Liver (tissue), 9 donors: Measurements from ENCODE around the gene ADCY7. TPM values are rescaled to one million over a fixed set of nuclear protein-coding genes. Genes with fewer than 3 reads are reported as not detected.

Source experiments
- DNase-seq: peaks from one replicate; pipeline ENCODE4 v3.0.0-alpha.2; 2017; ENCODE audit warnings: low spot score
- H3K27ac ChIP-seq, 2 donors: one replicate each; pipeline ENCODE4 v1.7.0; 2013; ENCODE audit warnings: inconsistent platforms in 2 of 2, low read length in 2 of 2, control low read depth in 1 of 2, low read depth in 1 of 2, mild to moderate bottlenecking in 1 of 2
- H3K27me3 ChIP-seq, 4 donors: one replicate each; pipeline versions ENCODE4 v1.6.1 to v1.7.0; 2013; ENCODE audit warnings: low read length in 3 of 4, inconsistent platforms in 1 of 4, mild to moderate bottlenecking in 1 of 4, moderate library complexity in 1 of 4; ENCODE audit not compliant: control insufficient read depth in 4 of 4, insufficient read depth in 4 of 4
- H3K36me3 ChIP-seq, 4 donors: one replicate each; pipeline versions ENCODE4 v1.6.1 to v1.7.0; 2013; ENCODE audit warnings: low read length in 3 of 4, mild to moderate bottlenecking in 3 of 4, low read depth in 1 of 4, moderate library complexity in 1 of 4; ENCODE audit not compliant: control insufficient read depth in 4 of 4, insufficient read depth in 3 of 4
- H3K4me1 ChIP-seq, 4 donors: one replicate each; pipeline versions ENCODE4 v1.6.1 to v1.7.0; 2013; ENCODE audit warnings: low read length in 3 of 4, mild to moderate bottlenecking in 3 of 4, moderate library complexity in 1 of 4; ENCODE audit not compliant: control insufficient read depth in 4 of 4, insufficient read depth in 4 of 4
- H3K4me3 ChIP-seq, 3 donors: one replicate each; pipeline versions ENCODE4 v1.6.1 to v1.7.0; 2013; ENCODE audit warnings: low read length in 3 of 3, control low read depth in 1 of 3, low read depth in 1 of 3, mild to moderate bottlenecking in 1 of 3
- H3K9ac ChIP-seq, 2 donors: one replicate each; pipeline ENCODE4 v1.7.0; 2013; ENCODE audit warnings: low read length in 2 of 2, mild to moderate bottlenecking in 2 of 2, moderate library complexity in 2 of 2, control low read depth in 1 of 2, low read depth in 1 of 2
- H3K9me3 ChIP-seq, 4 donors: one replicate each; pipeline versions ENCODE4 v1.6.1 to v1.7.0; 2013; ENCODE audit warnings: low read length in 3 of 4; ENCODE audit not compliant: control insufficient read depth in 4 of 4
- EGR1 ChIP-seq, 2 donors: IDR thresholded peaks; 2 replicates each; pipeline ENCODE4 v1.6.1; 2016 to 2018; ENCODE audit warnings: antibody characterized with exemption in 2 of 2, low read depth in 2 of 2
- FOXA1 ChIP-seq: IDR thresholded peaks from 2 replicates; pipeline ENCODE4 v1.6.1; 2016; ENCODE audit warnings: antibody characterized with exemption
- FOXA2 ChIP-seq: IDR thresholded peaks from 2 replicates; pipeline ENCODE4 v1.6.1; 2016; ENCODE audit warnings: antibody characterized with exemption
- GABPA ChIP-seq, 2 donors: IDR thresholded peaks in 1 of 2; conservative IDR thresholded peaks in 1 of 2; 2 replicates each; pipeline ENCODE4 v1.6.1; 2016; ENCODE audit warnings: antibody characterized with exemption in 2 of 2, mild to moderate bottlenecking in 1 of 2, moderate library complexity in 1 of 2
- HNF4A ChIP-seq, 2 donors: conservative IDR thresholded peaks; 2 replicates each; pipeline ENCODE4 v1.6.1; 2016; ENCODE audit warnings: antibody characterized with exemption in 2 of 2, mild to moderate bottlenecking in 2 of 2
- HNF4G ChIP-seq: IDR thresholded peaks from 2 replicates; pipeline ENCODE4 v1.6.1; 2016; ENCODE audit warnings: antibody characterized with exemption
- JUND ChIP-seq, 2 donors: IDR thresholded peaks; 2 replicates each; pipeline ENCODE4 v1.6.1; 2016; ENCODE audit warnings: antibody characterized with exemption in 2 of 2
- NR2F2 ChIP-seq: IDR thresholded peaks from 2 replicates; pipeline ENCODE4 v1.6.1; 2016; ENCODE audit warnings: antibody characterized with exemption
- RAD21 ChIP-seq, 2 donors: IDR thresholded peaks; 2 replicates each; pipeline ENCODE4 v1.6.1; 2016; ENCODE audit warnings: antibody characterized with exemption in 2 of 2, mild to moderate bottlenecking in 2 of 2
- RXRA ChIP-seq, 2 donors: IDR thresholded peaks; 2 replicates each; pipeline ENCODE4 v1.6.1; 2017 to 2018; ENCODE audit warnings: antibody characterized with exemption in 2 of 2, mild to moderate bottlenecking in 1 of 2
- SP1 ChIP-seq: IDR thresholded peaks from 2 replicates; pipeline ENCODE4 v1.6.1; 2018; ENCODE audit warnings: antibody characterized with exemption, mild to moderate bottlenecking
- TAF1 ChIP-seq: conservative IDR thresholded peaks from 2 replicates; pipeline ENCODE4 v1.6.1; 2016; ENCODE audit warnings: antibody characterized with exemption, mild to moderate bottlenecking
- YY1 ChIP-seq: IDR thresholded peaks from 2 replicates; pipeline ENCODE4 v1.6.1; 2016; ENCODE audit warnings: antibody characterized with exemption, mild to moderate bottlenecking
- WGBS: extraction: QIAGEN DNeasy Blood & Tissue Kit; methylation state at CpG from one replicate; pipeline ENCODE4 v1.1.7; 2013; 5-methylcytosine and 5-hydroxymethylcytosine counted together
- polyA plus RNA-seq, 2 donors: library from polyadenylated mRNA; stranded (reverse) in 1 of 2; unstranded in 1 of 2; fragments of 200-250 nt in 1 of 2; fragments of >200 nt in 1 of 2; fragmentation: Nextera tagmentation in 1 of 2; extraction: Ambion mirVana in 1 of 2; gene quantifications; one replicate each; pipeline versions ENCODE4 v1.2.1 to v1.2.3, GENCODE V29; 2013 to 2015
- total RNA-seq, 2 donors: library from RNA; depleted of rRNA; stranded (reverse); fragments of >200 nt; gene quantifications; one replicate each; pipeline ENCODE4 v1.2.3, GENCODE V29; 2014
- TF ChIP-seq, protein P1 (sequence below): IDR thresholded peaks from 2 replicates; pipeline ENCODE4 v1.6.1; 2016; ENCODE audit warnings: antibody characterized with exemption
- TF ChIP-seq, protein P2 (sequence below): fragments of 150-350 bp; IDR thresholded peaks from 2 replicates; pipeline ENCODE4 v1.5.1; 2017; ENCODE audit warnings: improper control_type of control experiment, low read depth, low read length; ENCODE audit not compliant: missing input control
- TF ChIP-seq, protein P3 (sequence below): IDR thresholded peaks from 2 replicates; pipeline ENCODE4 v1.6.1; 2016; ENCODE audit warnings: antibody characterized with exemption
- TF ChIP-seq, protein P4 (sequence below): IDR thresholded peaks from 2 replicates; pipeline ENCODE4 v1.6.1; 2016; ENCODE audit warnings: antibody characterized with exemption
- TF ChIP-seq, protein P5 (sequence below): IDR thresholded peaks from 2 replicates; pipeline ENCODE4 v1.6.1; 2016; ENCODE audit warnings: antibody characterized with exemption, mild to moderate bottlenecking
- donor health status: healthy.
- donor health status: healthy.
- donor health status: healthy.
- donor health status: healthy.
- donor health status: healthy.

The ADCY7 gene
- total and polyA plus RNA-seq, 4 donors = 1.8 to 43.9 (median 7.4) TPM

DNA sequence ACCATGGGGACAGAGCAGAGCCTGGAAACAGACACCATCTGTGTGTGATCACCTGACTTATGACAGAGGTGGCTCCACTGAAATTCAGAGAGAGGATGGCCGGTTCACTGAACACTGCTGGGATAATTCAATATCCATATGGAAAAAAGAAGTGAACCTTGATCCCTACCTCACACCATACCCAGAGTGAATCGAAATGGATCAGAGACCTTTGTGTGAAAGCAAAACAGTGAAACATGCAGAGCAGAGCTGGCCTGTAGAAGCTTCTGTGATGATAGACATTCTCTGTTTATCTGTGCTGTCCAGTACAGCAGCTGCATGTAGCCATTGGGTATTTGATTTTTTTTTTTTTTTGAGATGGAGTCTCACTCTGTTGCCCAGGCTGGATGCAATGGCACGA, 20.3 kb downstream of the ADCY7 start:
- 97% methylated on average over 3 of the region's 3 CpGs for WGBS
- DNase-seq = no peak
- Histone ChIP-seq H3K27ac (no peak overlapping the region), H3K9ac (no peak overlapping the region), H3K4me3 (no peak overlapping the region), H3K27me3 (no peaks in the 10 kb centered on the region), H3K4me1 (peaks cover 9 to 28% (median 19%) of the 10 kb centered on the region in 4 donors), H3K36me3 (no peaks in the 10 kb centered on the region), H3K9me3 (no peaks in the 10 kb centered on the region)
- TF ChIP-seq RXRA (IDR thresholded peaks at IDR 0.05) (no peak), NR2F2 (no peak), SP1 (no peak), EGR1 (IDR thresholded peaks at IDR 0.05; ENCODE audit: low read depth in 2 of 2) (no peak), TAF1 (no peak), FOXA2 (no peak), JUND (IDR thresholded peaks at IDR 0.05) (no peak), HNF4G (no peak), RAD21 (IDR thresholded peaks at IDR 0.05) (no peak), YY1 (no peak), FOXA1 (no peak), GABPA (IDR thresholded peaks at IDR 0.05 in 1 of 2, conservative IDR thresholded peaks at IDR 0.05 in 1 of 2) (no peak), HNF4A (conservative IDR thresholded peaks at IDR 0.05) (no peak)
- TF ChIP-seq, protein P1, sequence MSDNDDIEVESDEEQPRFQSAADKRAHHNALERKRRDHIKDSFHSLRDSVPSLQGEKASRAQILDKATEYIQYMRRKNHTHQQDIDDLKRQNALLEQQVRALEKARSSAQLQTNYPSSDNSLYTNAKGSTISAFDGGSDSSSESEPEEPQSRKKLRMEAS = no peak
- TF ChIP-seq, protein P2, sequence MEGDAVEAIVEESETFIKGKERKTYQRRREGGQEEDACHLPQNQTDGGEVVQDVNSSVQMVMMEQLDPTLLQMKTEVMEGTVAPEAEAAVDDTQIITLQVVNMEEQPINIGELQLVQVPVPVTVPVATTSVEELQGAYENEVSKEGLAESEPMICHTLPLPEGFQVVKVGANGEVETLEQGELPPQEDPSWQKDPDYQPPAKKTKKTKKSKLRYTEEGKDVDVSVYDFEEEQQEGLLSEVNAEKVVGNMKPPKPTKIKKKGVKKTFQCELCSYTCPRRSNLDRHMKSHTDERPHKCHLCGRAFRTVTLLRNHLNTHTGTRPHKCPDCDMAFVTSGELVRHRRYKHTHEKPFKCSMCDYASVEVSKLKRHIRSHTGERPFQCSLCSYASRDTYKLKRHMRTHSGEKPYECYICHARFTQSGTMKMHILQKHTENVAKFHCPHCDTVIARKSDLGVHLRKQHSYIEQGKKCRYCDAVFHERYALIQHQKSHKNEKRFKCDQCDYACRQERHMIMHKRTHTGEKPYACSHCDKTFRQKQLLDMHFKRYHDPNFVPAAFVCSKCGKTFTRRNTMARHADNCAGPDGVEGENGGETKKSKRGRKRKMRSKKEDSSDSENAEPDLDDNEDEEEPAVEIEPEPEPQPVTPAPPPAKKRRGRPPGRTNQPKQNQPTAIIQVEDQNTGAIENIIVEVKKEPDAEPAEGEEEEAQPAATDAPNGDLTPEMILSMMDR = no peak
- TF ChIP-seq, protein P3, sequence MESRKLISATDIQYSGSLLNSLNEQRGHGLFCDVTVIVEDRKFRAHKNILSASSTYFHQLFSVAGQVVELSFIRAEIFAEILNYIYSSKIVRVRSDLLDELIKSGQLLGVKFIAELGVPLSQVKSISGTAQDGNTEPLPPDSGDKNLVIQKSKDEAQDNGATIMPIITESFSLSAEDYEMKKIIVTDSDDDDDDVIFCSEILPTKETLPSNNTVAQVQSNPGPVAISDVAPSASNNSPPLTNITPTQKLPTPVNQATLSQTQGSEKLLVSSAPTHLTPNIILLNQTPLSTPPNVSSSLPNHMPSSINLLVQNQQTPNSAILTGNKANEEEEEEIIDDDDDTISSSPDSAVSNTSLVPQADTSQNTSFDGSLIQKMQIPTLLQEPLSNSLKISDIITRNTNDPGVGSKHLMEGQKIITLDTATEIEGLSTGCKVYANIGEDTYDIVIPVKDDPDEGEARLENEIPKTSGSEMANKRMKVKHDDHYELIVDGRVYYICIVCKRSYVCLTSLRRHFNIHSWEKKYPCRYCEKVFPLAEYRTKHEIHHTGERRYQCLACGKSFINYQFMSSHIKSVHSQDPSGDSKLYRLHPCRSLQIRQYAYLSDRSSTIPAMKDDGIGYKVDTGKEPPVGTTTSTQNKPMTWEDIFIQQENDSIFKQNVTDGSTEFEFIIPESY = no peak
- TF ChIP-seq, protein P4, sequence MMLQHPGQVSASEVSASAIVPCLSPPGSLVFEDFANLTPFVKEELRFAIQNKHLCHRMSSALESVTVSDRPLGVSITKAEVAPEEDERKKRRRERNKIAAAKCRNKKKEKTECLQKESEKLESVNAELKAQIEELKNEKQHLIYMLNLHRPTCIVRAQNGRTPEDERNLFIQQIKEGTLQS = no peak
- TF ChIP-seq, protein P5, sequence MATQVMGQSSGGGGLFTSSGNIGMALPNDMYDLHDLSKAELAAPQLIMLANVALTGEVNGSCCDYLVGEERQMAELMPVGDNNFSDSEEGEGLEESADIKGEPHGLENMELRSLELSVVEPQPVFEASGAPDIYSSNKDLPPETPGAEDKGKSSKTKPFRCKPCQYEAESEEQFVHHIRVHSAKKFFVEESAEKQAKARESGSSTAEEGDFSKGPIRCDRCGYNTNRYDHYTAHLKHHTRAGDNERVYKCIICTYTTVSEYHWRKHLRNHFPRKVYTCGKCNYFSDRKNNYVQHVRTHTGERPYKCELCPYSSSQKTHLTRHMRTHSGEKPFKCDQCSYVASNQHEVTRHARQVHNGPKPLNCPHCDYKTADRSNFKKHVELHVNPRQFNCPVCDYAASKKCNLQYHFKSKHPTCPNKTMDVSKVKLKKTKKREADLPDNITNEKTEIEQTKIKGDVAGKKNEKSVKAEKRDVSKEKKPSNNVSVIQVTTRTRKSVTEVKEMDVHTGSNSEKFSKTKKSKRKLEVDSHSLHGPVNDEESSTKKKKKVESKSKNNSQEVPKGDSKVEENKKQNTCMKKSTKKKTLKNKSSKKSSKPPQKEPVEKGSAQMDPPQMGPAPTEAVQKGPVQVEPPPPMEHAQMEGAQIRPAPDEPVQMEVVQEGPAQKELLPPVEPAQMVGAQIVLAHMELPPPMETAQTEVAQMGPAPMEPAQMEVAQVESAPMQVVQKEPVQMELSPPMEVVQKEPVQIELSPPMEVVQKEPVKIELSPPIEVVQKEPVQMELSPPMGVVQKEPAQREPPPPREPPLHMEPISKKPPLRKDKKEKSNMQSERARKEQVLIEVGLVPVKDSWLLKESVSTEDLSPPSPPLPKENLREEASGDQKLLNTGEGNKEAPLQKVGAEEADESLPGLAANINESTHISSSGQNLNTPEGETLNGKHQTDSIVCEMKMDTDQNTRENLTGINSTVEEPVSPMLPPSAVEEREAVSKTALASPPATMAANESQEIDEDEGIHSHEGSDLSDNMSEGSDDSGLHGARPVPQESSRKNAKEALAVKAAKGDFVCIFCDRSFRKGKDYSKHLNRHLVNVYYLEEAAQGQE = no peak
